Cardiac muscle cell (in vitro differentiated cells and primary cell): Measurements from ENCODE around the gene SH2D6. TPM values are rescaled to one million over a fixed set of nuclear protein-coding genes. Genes with fewer than 3 reads are reported as not detected.

Experiments
- DNase-seq, 2 donors: peaks; one replicate each; pipeline versions ENCODE4 v3.0.0 to v3.0.0-alpha.2; 2010 to 2017; ENCODE audit warnings: low read depth in 1 of 2, low spot score in 1 of 2
- H3K27ac ChIP-seq: fragments of 200-600 bp; sonication (generic); 2 replicates; pipeline ENCODE4 v1.5.1; 2016
- H3K27me3 ChIP-seq: fragments of 200-600 bp; sonication (generic); 2 replicates; pipeline ENCODE4 v1.6.0; 2016; ENCODE audit warnings: control low read depth
- H3K36me3 ChIP-seq: fragments of 200-600 bp; sonication (generic); 2 replicates; pipeline ENCODE4 v1.5.1; 2016; ENCODE audit warnings: control low read depth
- H3K4me1 ChIP-seq: fragments of 200-600 bp; sonication (generic); 2 replicates; pipeline ENCODE4 v1.8.1; 2017; ENCODE audit warnings: low read depth, mild to moderate bottlenecking, mixed run types
- H3K4me3 ChIP-seq: fragments of 200-600 bp; sonication (generic); 2 replicates; pipeline ENCODE4 v1.5.1; 2016; ENCODE audit warnings: mild to moderate bottlenecking
- H3K9me3 ChIP-seq: fragments of 200-600 bp; sonication (generic); 2 replicates; pipeline ENCODE4 v1.5.1; 2017; ENCODE audit warnings: low read depth, mild to moderate bottlenecking, control low read depth
- CTCF ChIP-seq: IDR thresholded peaks from 2 replicates; pipeline ENCODE4 v1.5.1; 2012; ENCODE audit warnings: low read depth, mild to moderate bottlenecking, low read length
- polyA plus RNA-seq: library from polyadenylated mRNA; unstranded; fragments of >200 nt; fragmentation: Nextera tagmentation; extraction: Ambion mirVana; gene quantifications from 2 replicates; pipeline ENCODE4 v1.2.1, GENCODE V29; 2016
- total RNA-seq: library from RNA; depleted of rRNA; stranded (reverse); fragments of >200 nt; gene quantifications from 2 replicates; pipeline ENCODE4 v1.2.3, GENCODE V29; 2016

Gene SH2D6
- total and polyA plus RNA-seq, 2 experiments from 2014 or later, result not detected

- TF ChIP-seq CTCF, result no peak
- Histone ChIP-seq H3K27me3 (no peaks in the 10 kb centered on the region), H3K27ac (no peak overlapping the region), H3K4me3 (no peak overlapping the region), H3K9me3 (no peaks in the 10 kb centered on the region), H3K36me3 (no peaks in the 10 kb centered on the region), H3K4me1 (no peaks in the 10 kb centered on the region)
- no peak for DNase-seq
Measured at GRCh38 chr2:85448461-85449213, 30.1 kb downstream of the SH2D6 start.

- no peak for TF ChIP-seq CTCF
Measured at GRCh38 chr2:85449214-85449588, 30.7 kb downstream of the SH2D6 start.

GRCh38 chr2:85452237-85452636, 33.7 kb downstream of the SH2D6 start:
- Histone ChIP-seq H3K4me1 (no peaks in the 10 kb centered on the region), H3K27me3 (no peaks in the 10 kb centered on the region), H3K4me3 (no peak overlapping the region), H3K27ac (no peak overlapping the region), H3K36me3 (no peaks in the 10 kb centered on the region), H3K9me3 (no peaks in the 10 kb centered on the region)
- DNase-seq, result no peak
- TF ChIP-seq CTCF, result no peak

More at GRCh38 chr2:85449214-85449588, 30.7 kb downstream of the SH2D6 start:
- no peaks in the 10 kb centered on the region for H3K4me1 ChIP-seq
- no peaks in the 10 kb centered on the region for H3K9me3 ChIP-seq
- no peaks in the 10 kb centered on the region for H3K27me3 ChIP-seq
- no peak overlapping the region for H3K27ac ChIP-seq
- no peaks in the 10 kb centered on the region for H3K36me3 ChIP-seq
- no peak for DNase-seq
- no peak overlapping the region for H3K4me3 ChIP-seq

GRCh38 chr2:85453571-85453970, 35.1 kb downstream of the SH2D6 start:
- no peak for TF ChIP-seq CTCF
- Histone ChIP-seq H3K27me3 (no peaks in the 10 kb centered on the region), H3K36me3 (no peaks in the 10 kb centered on the region), H3K4me3 (no peak overlapping the region), H3K4me1 (no peaks in the 10 kb centered on the region), H3K27ac (no peak overlapping the region), H3K9me3 (no peaks in the 10 kb centered on the region)
- DNase-seq, result no peak

- no peak overlapping the region for H3K4me3 ChIP-seq
- H3K4me1 ChIP-seq, result no peaks in the 10 kb centered on the region
- no peaks in the 10 kb centered on the region for H3K27me3 ChIP-seq
- DNase-seq, result no peak
- no peaks in the 10 kb centered on the region for H3K9me3 ChIP-seq
- no peak overlapping the region for H3K27ac ChIP-seq
- TF ChIP-seq CTCF, result no peak
- no peaks in the 10 kb centered on the region for H3K36me3 ChIP-seq
Measured at GRCh38 chr2:85455552-85456090, 37.1 kb downstream of the SH2D6 start.
